ENCODE measurements around the gene ZBTB21.

The ZBTB21 gene

GRCh38 chr21:41948901-41949300, 61.3 kb downstream of the ZBTB21 start:
- no peak for DNase-seq

- DNase-seq: no peak
Measured at GRCh38 chr21:41948078-41948895, 61.9 kb downstream of the ZBTB21 start.

GRCh38 chr21:41945982-41946381, 64.2 kb downstream of the ZBTB21 start:
- no peak for DNase-seq

- DNase-seq: no peak
Measured at GRCh38 chr21:41943851-41944250, 66.3 kb downstream of the ZBTB21 start.

- DNase-seq: no peak
Measured at GRCh38 chr21:41942457-41942856, 67.7 kb downstream of the ZBTB21 start.

- no peak for DNase-seq
Measured at GRCh38 chr21:41941941-41942340, 68.2 kb downstream of the ZBTB21 start.

- DNase-seq: no peak
Measured at GRCh38 chr21:41940431-41940830, 69.7 kb downstream of the ZBTB21 start.

- DNase-seq: no peak
Measured at GRCh38 chr21:41939391-41939790, 70.8 kb downstream of the ZBTB21 start.

All from activated CD8-positive, alpha-beta memory T cell treated with anti-CD3 and anti-CD28 coated beads for 24 hours (primary cell).